Measurements from ENCODE around the gene GGT7. TPM values are rescaled to one million over a fixed set of nuclear protein-coding genes. Genes with fewer than 3 reads are reported as not detected.

GGT7 gene
- total and polyA plus RNA-seq, 4 donors, result 9.4 to 22.7 (median 12.5) TPM

GRCh38 chr20:34876406-34877282, 4.0 kb upstream of the GGT7 start, which contains the start of gene ACSS2:
TSS of gene ACSS2 (plus strand) at chr20:34876612. CDS start at chr20:34876646, 34 bp downstream.
- peak within 1 kb of the TSS; percentile 58 for H3K4me3 ChIP-seq
- H3K4me1 ChIP-seq (ENCODE audit: control insufficient read depth in 5 of 5, insufficient read depth in 5 of 5, low read length in 5 of 5), result peaks cover 0 to 19% (median 2%) of the 10 kb centered on the region in 5 donors
- TF ChIP-seq CTCF (IDR thresholded peaks at IDR 0.05; ENCODE audit: control extremely low read depth, extremely low read depth), result no peak
- H3K27me3 ChIP-seq (ENCODE audit: control insufficient read depth in 3 of 3, insufficient read depth in 3 of 3, low read length in 2 of 3), result no peaks in the 10 kb centered on the region
- H3K36me3 ChIP-seq (ENCODE audit: control insufficient read depth in 4 of 4, insufficient read depth in 4 of 4, low read length in 4 of 4), result no peaks in the 10 kb centered on the region
- 0 to 1% methylated on average over 60 to 63 of the region's 63 CpGs for WGBS, 2 donors
- H3K27ac ChIP-seq (ENCODE audit: low read depth in 1 of 2, low read length in 1 of 2), result peak within 1 kb of the TSS; percentile 89 to 91
- H3K9ac ChIP-seq (ENCODE audit: insufficient read depth in 1 of 2, low read length in 2 of 2), result peak within 1 kb of the TSS; percentile 67 to 85
- ATAC-seq (ENCODE audit: insufficient read depth, low FRiP score) (peak; percentile 87), DNase-seq (peak in 2 of 3 donors; percentile 97 to 99)
- no peaks in the 10 kb centered on the region for H3K9me3 ChIP-seq (ENCODE audit: control insufficient read depth in 4 of 4, insufficient read depth in 3 of 4, low read length in 3 of 4)

- Histone ChIP-seq H3K36me3 (ENCODE audit: control insufficient read depth in 4 of 4, insufficient read depth in 4 of 4, low read length in 4 of 4) (no peaks in the 10 kb centered on the region), H3K9me3 (ENCODE audit: control insufficient read depth in 4 of 4, insufficient read depth in 3 of 4, low read length in 3 of 4) (no peaks in the 10 kb centered on the region), H3K27ac (ENCODE audit: low read depth in 1 of 2, low read length in 1 of 2) (peak overlapping the region; percentile 73 to 91), H3K27me3 (ENCODE audit: control insufficient read depth in 3 of 3, insufficient read depth in 3 of 3, low read length in 2 of 3) (no peaks in the 10 kb centered on the region), H3K4me3 (no peak overlapping the region), H3K9ac (ENCODE audit: insufficient read depth in 1 of 2, low read length in 2 of 2) (peak overlapping the region in 1 of 2 donors; percentile 8), H3K4me1 (ENCODE audit: control insufficient read depth in 5 of 5, insufficient read depth in 5 of 5, low read length in 5 of 5) (peaks cover 0 to 24% (median 2%) of the 10 kb centered on the region in 5 donors)
- peak; percentile 89 for ATAC-seq (ENCODE audit: insufficient read depth, low FRiP score)
- TF ChIP-seq CTCF (IDR thresholded peaks at IDR 0.05; ENCODE audit: control extremely low read depth, extremely low read depth), result no peak
- DNase-seq, result peak in 1 of 3 donors; percentile 99
- 2 to 6% methylated on average over 20 of the region's 20 CpGs for WGBS, 2 donors
These were observed 3.2 kb upstream of the GGT7 start for GRCh38 chr20:34875642-34876405.

GRCh38 chr20:34874094-34874654, 1.5 kb upstream of the GGT7 start:
- 20 to 43% methylated on average over 2 of the region's 2 CpGs for WGBS, 2 donors
- peaks cover 0 to 24% (median 2%) of the 10 kb centered on the region in 5 donors for H3K4me1 ChIP-seq (ENCODE audit: control insufficient read depth in 5 of 5, insufficient read depth in 5 of 5, low read length in 5 of 5)
- no peak overlapping the region for H3K9ac ChIP-seq (ENCODE audit: insufficient read depth in 1 of 2, low read length in 2 of 2)

More at GRCh38 chr20:34874094-34874654, 1.5 kb upstream of the GGT7 start:
- ATAC-seq (ENCODE audit: insufficient read depth, low FRiP score) (peak; percentile 41), DNase-seq (peak; percentile 86 to 90 (median 89))
- H3K27ac ChIP-seq (ENCODE audit: low read depth in 1 of 2, low read length in 1 of 2), result peak overlapping the region; percentile 48 to 66
- no peak overlapping the region for H3K4me3 ChIP-seq
- TF ChIP-seq CTCF (IDR thresholded peaks at IDR 0.05; ENCODE audit: control extremely low read depth, extremely low read depth), result peak; percentile 92
- no peaks in the 10 kb centered on the region for H3K27me3 ChIP-seq (ENCODE audit: control insufficient read depth in 3 of 3, insufficient read depth in 3 of 3, low read length in 2 of 3)
- H3K9me3 ChIP-seq (ENCODE audit: control insufficient read depth in 4 of 4, insufficient read depth in 3 of 4, low read length in 3 of 4), result no peaks in the 10 kb centered on the region
- H3K36me3 ChIP-seq (ENCODE audit: control insufficient read depth in 4 of 4, insufficient read depth in 4 of 4, low read length in 4 of 4), result no peaks in the 10 kb centered on the region
